CD4-positive, alpha-beta T cell treated with Interleukin-6 at 100 ng/mL for 8 hours (primary cell): ENCODE results near the gene PDK2.

ENCODE experiments used
- DNase-seq: peaks from one replicate; pipeline ENCODE4 v3.0.0-alpha.2; 2020; ENCODE audit warnings: mixed read lengths, low spot score

Gene PDK2

DNA sequence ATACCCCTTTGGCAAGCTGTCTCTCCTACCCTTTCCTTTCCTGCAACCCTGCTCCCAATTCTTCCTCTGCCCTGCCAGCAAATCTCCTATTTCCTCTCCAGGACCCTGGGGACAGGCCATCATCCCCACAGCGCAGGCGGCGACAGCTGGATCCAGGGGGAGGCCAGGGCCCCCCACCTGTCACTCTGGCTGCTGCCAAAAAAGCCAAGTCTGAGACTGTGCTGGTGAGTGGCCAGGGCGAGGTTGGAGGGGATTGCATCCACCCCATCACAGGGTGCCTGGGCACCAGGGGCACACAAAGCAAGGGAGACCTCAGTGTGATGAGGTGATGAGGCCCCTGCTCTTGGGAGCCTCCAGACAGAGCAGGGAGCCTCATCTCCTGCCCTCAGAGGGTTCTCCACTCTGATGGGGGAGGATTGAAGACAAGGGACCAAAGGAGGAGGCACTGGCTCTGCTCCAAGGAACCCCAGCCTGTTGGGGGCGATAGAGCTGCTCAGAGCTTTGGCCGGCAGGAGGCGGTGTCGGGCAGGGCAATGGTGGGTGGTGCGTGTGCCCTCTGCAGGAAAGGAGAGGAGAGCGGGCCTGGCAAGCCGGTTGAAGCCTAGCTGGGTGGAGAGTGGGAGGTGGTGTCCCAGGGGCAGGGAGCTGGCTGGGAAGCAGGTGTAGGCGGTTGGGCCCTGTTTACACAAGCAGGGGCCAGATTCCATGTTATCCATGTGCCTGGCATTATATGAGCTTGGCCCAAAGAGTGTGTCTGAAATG lies 15.6 kb upstream of the PDK2 start:
- DNase-seq, result no peak

DNA sequence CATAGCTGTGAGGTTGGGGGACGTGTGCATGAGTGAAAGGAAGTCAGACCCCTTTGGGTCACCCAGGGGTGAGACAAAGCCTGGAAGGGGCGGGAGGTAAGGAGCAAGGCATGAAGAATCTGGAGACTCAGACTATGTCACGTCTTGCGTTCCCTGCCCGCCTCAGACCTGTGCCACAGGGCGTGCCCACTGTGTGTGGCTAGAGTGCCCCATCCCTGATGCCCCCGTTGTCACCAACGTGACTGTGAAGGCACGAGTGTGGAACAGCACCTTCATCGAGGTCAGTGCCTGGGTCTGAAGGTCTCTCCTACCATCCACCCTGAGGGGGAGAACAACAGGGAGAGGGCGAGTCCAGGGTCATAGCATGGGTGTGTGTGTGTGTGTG lies 15.1 kb upstream of the PDK2 start:
- no peak for DNase-seq

DNA sequence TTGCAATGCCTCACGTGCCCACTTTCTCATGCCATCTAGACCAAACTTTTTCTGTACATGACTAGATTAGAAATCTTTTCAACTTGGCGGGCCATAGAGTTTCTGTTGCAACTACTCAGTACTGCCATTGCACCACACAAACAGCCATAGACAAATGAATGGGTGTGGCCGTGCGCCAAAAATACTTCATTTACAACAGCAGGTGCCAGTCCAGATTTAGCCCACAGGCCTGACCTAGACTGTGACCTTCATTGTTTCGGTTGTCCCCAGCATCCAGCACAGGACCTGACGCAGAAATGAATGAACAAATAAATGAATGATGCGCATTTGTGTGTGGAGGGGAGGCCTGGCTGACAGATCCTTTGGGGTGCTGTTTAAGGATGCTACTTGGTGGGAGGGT lies 14.3 kb upstream of the PDK2 start:
- DNase-seq, result no peak

DNA sequence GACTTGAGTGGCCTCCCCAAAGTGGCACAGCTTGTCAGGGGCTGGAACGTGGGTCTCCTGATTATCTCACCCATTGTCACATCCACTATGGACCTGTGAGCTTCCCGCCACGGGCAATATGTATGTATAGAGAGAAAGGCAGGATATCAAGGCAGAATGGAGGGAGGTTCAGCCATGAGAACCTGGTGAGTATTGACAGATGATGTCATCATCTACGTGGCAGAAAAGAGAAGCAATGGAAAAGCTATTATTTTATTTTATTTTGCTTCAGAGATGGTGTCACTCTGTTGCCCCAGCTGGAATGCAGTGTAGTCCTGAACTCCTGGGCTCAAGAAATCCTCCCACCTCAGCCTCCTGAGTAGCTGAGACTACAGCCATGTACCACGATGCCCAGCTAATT lies 13.4 kb upstream of the PDK2 start:
- DNase-seq, result no peak

DNA sequence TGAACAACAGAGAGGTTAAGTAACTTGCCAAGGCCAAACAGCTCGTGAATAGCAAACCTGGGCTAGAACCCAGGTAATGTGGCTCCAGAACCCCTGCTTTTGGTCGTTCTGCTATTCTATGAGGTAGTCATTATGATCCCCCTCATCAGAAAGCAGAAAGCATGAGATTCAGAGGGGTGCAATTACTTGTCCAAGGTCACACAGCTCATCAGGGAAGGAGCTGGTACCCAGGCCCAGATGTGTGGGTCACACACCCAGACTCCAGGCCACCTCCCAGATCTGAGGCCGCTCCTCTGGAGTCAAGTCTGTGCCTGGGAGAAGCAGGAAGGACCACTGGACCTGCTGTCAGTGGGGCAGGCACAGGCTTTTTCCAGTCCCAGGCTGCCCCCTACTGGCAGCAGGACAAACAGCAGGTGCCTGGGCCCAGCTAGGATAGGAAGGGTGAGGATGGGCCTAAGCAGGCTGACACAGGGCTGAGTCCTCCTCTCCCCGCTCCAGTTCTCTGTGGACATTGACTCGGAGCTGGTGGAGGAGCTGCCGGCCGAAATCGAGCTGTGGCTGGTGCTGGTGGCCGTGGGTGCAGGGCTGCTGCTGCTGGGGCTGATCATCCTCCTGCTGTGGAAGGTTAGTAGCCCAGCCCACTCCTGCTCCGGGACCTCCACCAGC lies 7.8 kb upstream of the PDK2 start:
- DNase-seq, result peak; percentile 72

DNA sequence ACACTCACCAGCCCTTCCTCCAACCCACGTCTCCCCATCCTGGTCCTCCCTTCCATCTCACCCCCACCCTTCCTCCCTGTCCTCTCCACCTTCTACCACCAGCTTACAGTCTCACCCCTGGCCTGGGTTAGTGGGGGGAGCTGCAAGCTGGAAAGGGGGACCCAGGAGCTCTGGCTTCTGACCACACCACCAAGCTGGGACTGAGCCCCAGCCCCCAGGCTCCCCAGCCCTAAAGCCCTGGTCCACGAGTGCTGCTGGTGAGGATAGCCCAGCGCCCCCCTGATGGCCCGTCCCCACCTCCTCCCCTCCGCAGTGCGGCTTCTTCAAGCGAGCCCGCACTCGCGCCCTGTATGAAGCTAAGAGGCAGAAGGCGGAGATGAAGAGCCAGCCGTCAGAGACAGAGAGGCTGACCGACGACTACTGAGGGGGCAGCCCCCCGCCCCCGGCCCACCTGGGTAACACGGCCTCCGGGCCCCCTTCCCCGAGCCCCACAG lies 7.2 kb upstream of the PDK2 start:
- no peak for DNase-seq

DNA sequence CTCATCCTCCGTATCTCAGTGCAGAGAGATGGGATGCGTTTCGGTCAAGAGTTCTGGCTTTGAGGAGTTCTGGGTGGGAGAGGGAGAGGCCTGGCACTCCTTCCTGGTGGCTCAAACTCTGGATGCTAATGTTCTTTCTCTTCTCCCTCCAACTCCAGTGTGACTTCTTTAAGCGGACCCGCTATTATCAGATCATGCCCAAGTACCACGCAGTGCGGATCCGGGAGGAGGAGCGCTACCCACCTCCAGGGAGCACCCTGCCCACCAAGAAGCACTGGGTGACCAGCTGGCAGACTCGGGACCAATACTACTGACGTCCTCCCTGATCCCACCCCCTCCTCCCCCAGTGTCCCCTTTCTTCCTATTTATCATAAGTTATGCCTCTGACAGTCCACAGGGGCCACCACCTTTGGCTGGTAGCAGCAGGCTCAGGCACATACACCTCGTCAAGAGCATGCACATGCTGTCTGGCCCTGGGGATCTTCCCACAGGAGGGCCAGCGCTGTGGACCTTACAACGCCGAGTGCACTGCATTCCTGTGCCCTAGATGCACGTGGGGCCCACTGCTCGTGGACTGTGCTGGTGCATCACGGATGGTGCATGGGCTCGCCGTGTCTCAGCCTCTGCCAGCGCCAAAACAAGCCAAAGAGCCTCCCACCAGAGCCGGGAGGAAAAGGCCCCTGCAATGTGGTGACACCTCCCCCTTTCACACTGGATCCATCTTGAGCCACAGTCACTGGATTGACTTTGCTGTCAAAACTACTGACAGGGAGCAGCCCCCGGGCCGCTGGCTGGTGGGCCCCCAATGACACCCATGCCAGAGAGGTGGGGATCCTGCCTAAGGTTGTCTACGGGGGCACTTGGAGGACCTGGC lies 6.0 kb upstream of the PDK2 start:
- DNase-seq, result no peak

DNA sequence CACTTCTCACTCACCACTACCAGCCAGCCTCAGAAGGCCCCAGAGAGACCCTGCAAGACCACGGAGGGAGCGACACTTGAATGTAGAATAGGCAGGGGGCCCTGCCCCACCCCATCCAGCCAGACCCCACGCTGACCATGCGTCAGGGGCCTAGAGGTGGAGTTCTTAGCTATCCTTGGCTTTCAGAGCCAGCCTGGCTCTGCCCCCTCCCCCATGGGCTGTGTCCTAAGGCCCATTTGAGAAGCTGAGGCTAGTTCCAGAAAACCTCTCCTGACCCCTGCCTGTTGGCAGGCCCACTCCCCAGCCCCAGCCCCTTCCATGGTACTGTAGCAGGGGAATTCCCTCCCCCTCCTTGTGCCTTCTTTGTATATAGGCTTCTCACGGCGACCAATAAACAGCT lies 5.1 kb upstream of the PDK2 start:
- DNase-seq, result no peak

DNA sequence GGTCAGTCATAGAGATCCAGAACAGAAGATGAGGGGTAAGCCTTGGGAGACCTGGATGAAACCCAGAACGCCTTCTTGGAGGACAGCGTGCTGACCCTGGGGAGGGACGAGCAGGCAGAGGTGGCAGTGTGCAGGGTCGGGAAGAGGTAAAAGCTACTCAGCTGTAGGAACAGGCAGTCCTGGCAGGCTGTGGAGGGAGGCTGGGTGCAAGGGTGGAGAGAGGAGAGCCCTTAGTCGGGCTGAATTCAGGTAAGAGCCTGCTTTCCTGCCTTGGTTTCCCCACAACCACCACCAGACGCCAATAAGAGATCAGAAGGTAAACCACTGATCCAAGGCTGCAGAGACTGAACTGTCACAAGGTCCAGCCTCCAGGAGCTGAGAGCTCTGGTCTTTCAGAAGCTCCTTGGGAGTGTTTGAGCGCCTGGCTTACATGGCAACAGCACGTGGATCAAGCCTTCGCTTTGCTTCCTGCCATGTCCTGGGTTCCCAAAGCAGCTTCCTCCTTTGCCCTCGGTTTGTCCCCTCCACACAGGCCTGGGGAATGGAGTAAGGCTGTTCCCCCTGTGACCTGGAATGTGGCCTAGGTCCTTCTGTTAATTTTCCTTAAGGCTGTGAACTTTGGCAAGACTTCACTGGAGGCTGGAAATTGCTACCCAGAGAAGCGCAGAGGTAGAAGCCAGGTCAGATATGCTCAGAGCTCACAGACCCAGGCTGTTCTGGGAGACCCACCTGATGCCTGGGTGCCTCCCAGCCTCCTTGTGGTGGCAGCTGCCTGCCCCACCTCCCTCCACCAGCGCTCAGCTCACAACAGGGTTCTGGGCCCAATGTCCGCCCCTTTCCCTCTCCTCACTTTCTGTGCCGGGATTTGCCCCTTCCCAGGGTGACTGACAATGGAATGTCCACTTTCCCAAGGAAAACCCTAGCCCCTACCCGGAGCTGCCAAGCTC lies 3.9 kb upstream of the PDK2 start:
- DNase-seq, result no peak

DNA sequence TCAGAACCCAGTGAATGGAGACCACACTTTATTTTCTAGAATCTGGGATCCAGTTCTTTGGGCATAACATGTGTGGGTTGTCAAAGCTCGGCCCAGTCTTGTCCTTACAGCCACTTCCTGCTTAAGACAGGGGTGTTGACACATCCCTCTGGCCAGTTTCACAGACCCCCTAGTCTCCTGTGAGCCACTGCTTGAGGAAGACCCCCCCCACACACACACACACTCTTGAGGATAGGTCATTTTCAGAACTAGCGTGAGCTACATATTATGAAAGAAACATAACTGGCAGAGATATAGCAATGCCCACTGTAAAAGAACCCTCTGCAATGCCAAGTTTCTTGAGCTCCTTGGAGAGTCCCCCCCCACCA lies 3.2 kb upstream of the PDK2 start:
- no peak for DNase-seq

DNA sequence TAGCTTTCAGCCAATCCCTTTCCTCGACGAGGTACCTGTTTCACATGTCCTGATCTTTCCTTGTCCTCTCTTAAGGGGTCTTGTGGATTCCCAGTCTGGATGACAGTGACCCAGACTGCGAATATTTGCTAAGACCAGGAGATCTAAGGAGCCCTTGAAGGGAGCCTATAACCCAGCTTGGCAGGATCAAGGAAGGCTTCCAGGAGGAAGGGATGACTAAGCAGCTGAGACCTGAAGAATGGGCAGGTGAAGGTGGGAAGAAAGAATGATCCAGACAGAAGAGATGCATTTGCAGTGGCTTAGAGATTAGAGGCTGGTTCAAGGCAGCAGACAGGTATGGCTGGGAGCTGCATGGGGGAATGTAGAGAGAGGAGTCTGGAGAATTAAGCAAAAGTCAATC lies 1.9 kb upstream of the PDK2 start:
- DNase-seq, result no peak

DNA sequence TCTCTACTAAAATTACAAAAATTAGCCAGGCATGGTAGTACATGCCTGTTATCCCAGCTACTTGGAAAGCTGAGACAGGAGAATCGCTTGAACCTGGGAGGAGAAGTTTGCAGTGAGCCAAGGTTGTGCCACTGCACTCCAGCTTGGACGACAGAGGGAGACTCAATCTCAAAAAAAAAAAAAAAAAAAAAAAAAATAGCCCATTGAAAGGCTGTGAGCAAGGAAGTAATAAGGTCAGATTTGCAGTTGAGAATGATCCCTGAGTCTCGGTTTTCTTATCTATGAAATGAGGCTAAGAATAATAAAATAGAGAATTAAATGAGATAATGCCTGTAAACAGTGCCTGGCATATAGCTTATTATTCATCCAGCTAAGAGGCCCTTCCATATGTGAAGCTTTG lies 1.3 kb upstream of the PDK2 start:
- DNase-seq, result no peak

DNA sequence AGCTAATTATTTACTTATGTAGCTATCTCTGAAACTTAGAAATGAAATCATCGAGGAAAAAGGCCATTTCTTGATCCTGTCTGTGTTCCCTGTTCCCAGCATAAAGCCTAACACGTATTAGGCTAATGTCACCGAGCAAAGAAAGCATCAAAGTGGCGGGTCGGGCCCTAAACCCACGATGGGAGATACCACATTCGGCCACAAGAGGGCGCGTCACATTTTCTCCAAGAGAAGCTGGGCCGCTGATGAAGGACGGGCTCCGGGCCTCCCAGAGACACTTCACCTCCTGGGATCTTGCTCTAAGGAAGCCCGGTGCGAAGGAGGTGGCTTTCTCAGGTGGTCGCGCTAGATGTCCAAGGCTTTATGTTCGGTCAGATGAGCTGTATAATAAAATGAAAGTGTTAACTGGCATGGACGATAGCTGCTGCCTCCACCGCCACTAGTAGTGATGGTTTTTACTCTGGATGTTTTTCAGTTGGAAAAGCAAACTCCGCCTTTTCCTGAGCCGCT lies 853 bp upstream of the PDK2 start:
- peak; percentile 85 for DNase-seq

DNA sequence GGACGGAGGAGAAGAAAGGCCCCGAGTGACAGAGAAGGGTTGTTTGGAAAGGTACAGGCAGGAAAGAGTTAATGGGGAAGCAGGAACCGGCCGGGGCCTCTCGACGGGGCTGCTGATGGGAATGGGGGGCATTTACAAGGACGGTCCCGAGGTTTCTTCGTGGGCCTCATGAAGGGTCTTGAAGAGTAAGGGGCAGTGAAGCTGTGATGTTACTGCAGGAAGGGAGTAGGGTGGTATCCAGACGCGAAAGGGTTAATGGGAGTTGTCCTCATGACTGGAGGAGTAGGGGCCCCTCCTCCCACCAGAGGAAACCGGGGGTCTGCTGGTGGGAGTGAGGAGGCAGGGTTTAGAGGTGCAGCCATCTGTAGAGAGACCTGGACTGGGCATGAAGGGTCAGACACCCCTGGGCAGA lies 481 bp downstream of the PDK2 start:
- DNase-seq, result no peak

DNA sequence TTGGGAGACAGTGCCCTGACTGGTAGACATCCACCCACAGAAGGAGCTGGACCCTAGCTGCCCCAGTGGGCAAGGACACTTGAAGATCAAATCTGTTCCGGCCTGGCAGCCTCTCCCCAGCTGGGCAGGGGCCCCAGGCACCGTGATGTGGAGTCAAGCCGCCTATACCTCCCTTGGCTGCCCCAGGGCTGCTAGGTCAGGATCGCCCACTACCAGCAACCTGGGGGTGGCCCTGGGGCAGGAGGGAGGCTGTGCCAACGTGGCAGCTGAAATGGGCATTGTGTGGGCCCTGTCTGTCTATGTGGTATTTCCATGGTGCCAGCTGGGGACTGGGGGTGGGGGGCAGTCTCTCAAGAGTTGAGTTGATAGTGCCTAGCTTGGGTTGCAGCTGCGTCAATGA lies 941 bp downstream of the PDK2 start:
- DNase-seq, result no peak

DNA sequence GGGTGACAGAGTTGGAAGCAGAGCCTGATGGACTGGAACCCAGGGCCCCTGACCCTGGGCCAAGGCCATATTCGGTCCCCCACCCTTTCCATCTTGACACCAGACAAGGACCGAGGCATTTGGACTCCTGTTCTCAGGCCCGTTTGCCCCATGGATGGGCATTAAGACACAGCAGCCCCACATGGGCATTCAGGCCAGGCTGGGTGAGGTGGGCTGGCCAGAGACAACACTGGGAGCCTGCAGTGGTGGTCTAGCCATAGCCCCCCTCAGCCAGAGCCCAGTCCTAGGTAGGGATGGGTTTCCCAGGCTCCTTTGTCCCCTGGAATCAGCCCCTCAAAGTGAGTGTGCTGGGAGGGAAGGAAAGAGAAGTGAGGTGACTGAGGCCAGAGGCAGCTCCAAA lies 1.6 kb downstream of the PDK2 start:
- DNase-seq, result no peak

DNA sequence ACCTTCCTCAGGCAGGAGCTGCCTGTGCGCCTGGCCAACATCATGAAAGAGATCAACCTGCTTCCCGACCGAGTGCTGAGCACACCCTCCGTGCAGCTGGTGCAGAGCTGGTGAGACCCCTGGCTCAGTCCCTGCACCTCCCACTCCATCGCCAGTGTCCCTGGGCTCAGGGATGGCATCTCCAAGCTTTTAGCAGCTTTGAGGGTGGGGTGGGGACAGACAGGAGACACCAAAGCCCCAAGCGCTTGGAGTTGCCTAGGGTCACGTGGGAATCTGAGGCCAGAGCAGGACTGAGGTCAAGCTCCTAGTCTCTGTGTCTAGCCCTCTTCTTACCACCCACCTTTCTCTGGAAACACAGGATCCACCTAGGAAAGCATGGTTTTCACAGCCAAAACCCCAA lies 2.3 kb downstream of the PDK2 start:
- no peak for DNase-seq

DNA sequence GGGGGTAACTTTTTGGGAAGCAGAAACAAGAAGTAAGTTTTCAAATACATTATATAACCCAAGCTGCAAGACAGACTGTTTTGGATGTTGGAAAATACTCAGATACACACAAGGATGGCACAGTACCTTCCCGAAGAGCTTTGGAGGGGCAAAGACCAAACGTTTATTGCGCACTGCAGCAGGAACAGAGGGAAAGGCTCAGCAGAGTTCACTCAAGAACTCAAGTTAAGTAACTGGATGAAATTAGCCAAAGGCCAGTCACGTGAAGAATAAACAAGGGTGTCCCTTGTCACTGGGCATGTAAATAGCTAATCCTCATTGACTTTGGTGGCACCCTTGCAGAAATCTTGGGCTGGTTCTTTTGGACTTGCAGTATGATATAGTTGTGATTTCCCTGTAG lies 2.8 kb downstream of the PDK2 start:
- DNase-seq, result no peak

DNA sequence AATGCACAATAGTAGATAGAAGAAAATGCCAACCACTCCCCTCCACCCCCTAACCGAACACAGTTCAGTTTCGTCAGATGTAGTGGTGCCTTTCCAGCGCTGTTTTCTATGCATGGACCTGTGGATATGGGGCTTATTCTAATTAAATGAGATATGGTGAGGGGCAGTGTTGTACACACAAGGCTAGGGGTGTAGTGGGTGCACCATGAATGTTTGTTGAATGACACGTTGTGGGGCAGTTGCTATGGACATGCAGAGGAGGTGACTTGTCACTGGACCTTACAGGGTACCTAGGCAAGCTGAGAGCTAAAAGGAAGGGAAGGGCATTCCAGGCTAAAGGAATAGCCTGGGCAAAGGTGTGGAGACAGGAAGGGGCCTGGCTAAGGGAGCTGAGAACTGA lies 3.4 kb downstream of the PDK2 start:
- no peak for DNase-seq

DNA sequence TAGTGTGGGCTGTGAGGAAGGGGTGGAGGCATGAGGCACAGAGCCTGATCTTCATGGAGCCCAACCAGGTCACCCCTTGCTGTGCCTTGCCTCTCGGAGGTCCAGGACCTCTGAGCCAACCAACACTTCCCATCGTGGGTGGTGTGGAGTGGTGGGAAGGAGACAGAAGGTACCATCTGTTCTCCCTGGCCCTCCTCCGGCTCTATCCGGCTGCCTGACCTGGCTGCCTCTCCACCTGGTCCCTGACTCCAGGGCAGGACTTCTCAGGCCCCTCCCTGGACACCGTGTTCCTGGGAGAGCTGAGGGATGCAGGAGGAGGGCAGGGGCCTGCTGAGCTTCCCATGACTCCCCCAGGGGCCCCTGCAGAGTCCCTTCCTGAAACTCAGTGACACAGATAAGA lies 3.9 kb downstream of the PDK2 start:
- no peak for DNase-seq

DNA sequence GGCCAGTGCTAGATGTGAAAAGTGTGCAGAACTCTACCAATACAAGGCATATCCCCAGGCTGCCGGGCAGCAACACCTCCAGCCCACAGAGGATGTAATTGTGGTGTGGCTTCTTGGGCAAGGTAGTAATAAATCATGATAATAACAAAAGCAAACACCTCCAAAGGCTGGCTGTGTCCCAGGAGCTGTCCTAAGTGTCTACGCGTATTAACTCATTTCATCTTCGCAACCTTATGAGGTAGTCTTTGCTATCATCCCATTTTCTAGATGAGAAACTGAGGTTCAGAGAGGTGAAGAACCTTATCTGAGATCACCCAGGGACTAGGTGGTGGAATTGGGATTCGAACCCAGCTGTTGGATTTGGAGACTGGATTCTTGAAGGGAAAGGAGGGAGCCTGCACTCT lies 5.3 kb downstream of the PDK2 start:
- no peak for DNase-seq

DNA sequence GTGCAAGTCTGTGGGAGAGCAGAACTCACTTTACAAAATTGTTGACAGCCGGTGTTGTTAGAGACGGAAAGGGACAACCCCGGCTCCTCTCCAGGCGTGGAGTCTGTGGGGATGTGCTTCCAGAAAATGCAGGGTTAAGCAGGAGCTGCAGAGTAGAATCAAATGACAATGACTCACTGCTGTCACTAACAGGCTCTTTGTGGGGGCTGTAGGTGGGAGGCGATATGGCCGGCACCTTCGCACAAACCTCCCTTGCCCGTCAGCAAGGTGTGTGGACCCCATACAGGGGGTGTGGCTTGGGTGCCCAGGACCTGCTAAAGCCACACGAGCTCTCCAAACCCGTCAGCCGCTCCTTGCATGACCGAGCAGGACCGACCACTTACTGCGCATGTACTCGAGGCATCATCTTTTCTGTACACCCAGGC lies 5.8 kb downstream of the PDK2 start:
- no peak for DNase-seq
